ENCODE results near the gene EMSY.
"Not testable (repeated sequence)": the region's sequence is repeated elsewhere in the genome, so short reads cannot be mapped to it uniquely, and the experiment has no call there.

EMSY gene

GRCh38 chr11:76526878-76527277 is 82.1 kb downstream of the EMSY start:
- no peak for DNase-seq

GRCh38 chr11:76542436-76542835 is 97.6 kb downstream of the EMSY start:
- DNase-seq, result no peak

- no peak for DNase-seq
Measured at GRCh38 chr11:76543006-76543703, 98.3 kb downstream of the EMSY start.

GRCh38 chr11:76550781-76551180 is 106.0 kb downstream of the EMSY start:
- no peak for DNase-seq

GRCh38 chr11:76551400-76551799 is 106.6 kb downstream of the EMSY start:
- DNase-seq, result no peak

GRCh38 chr11:76552987-76553386 is 108.2 kb downstream of the EMSY start:
- DNase-seq, result no peak

GRCh38 chr11:76553554-76554476 is 109.0 kb downstream of the EMSY start:
- no peak for DNase-seq

GRCh38 chr11:76554767-76555166 is 109.9 kb downstream of the EMSY start:
- no peak for DNase-seq

GRCh38 chr11:76557466-76557865 is 112.6 kb downstream of the EMSY start:
- DNase-seq, result no peak

GRCh38 chr11:76558473-76558872 is 113.7 kb downstream of the EMSY start:
- DNase-seq, result no peak

- no peak for DNase-seq
Measured at GRCh38 chr11:76558891-76559290, 114.1 kb downstream of the EMSY start.

- DNase-seq, result no peak
Measured at GRCh38 chr11:76559346-76559745, 114.5 kb downstream of the EMSY start.

GRCh38 chr11:76560219-76560618 is 115.4 kb downstream of the EMSY start:
- DNase-seq, result no peak

GRCh38 chr11:76561245-76561644 is 116.4 kb downstream of the EMSY start:
- DNase-seq, result no peak

GRCh38 chr11:76562541-76562940 is 117.7 kb downstream of the EMSY start:
- DNase-seq, result no peak

GRCh38 chr11:76564364-76564763 is 119.5 kb downstream of the EMSY start:
- no peak for DNase-seq

- no peak for DNase-seq
Measured at GRCh38 chr11:76566811-76567210, 122.0 kb downstream of the EMSY start.

GRCh38 chr11:76567261-76567660 is 122.4 kb downstream of the EMSY start:
- DNase-seq, result no peak

GRCh38 chr11:76568139-76568538 is 123.3 kb downstream of the EMSY start:
- DNase-seq, result no peak

- DNase-seq, result no peak
Measured at GRCh38 chr11:76568621-76569020, 123.8 kb downstream of the EMSY start.

- not testable (repeated sequence) for DNase-seq
Measured at GRCh38 chr11:76572181-76572875, 127.5 kb downstream of the EMSY start.

GRCh38 chr11:76574406-76574805 is 129.6 kb downstream of the EMSY start:
- DNase-seq, result no peak

- DNase-seq, result no peak
Measured at GRCh38 chr11:76574879-76575278, 130.1 kb downstream of the EMSY start.
